A549 (cell line): Measurements from ENCODE around the gene GGTA1. TPM values are rescaled to one million over a fixed set of nuclear protein-coding genes. Genes with fewer than 3 reads are reported as not detected.

Experiments
- ATAC-seq, 2 experiments: fragments of 200-7000 bp in 1 of 2; fragments of >200 bp in 1 of 2; cut with Nextera tagmentation in 1 of 2; cut with Tn5 transposase in 1 of 2; 3 replicates each; pipeline versions ENCODE4 v1.8.0 to v1.9.1; 2018 to 2020; ENCODE audit warnings: mild to moderate bottlenecking in 1 of 2, moderate library complexity in 1 of 2
- CTCF ChIA-PET: fragments of 300-600 bp; sonication (Branson Sonifier 250); formaldehyde crosslinking; extraction: SDS; loops from one replicate; lab custom pipeline; 2021; ENCODE audit warnings: antibody characterized with exemption, inconsistent platforms; lab: Yijun Ruan, JAX
- POLR2A ChIA-PET: fragments of 350-600 bp; formaldehyde crosslinking; extraction: SDS; loops from one replicate; lab custom pipeline; 2021; ENCODE audit warnings: antibody characterized with exemption, inconsistent platforms; lab: Yijun Ruan, JAX
- DNase-seq, 2 experiments: peaks; one replicate each; pipeline versions ENCODE4 v3.0.0 to v3.0.0-alpha.2; 2011 to 2016; ENCODE audit warnings: low read depth in 1 of 2, low spot score in 1 of 2
- FAIRE-seq: peaks from 2 replicates; lab custom pipeline; 2011; peaks lifted over from hg19 to GRCh38; lab: Jason Lieb, UNC
- H3K27ac ChIP-seq, 2 experiments: fragments of >200 bp; sonication (Bioruptor Twin); formaldehyde crosslinking; 3 replicates each; pipeline ENCODE4 v1.5.1; 2016 to 2017
- H3K4me1 ChIP-seq: fragments of >200 bp; sonication (Bioruptor Twin); formaldehyde crosslinking; 3 replicates; pipeline ENCODE4 v1.6.1; 2016
- H3K4me2 ChIP-seq: fragments of >200 bp; sonication (Bioruptor Twin); formaldehyde crosslinking; 3 replicates; pipeline ENCODE4 v1.6.1; 2016
- H3K4me3 ChIP-seq: fragments of >200 bp; sonication (Bioruptor Twin); formaldehyde crosslinking; 3 replicates; pipeline ENCODE4 v1.5.1; 2016
- H3K9me3 ChIP-seq: fragments of >200 bp; sonication (Bioruptor Twin); formaldehyde crosslinking; 3 replicates; pipeline ENCODE4 v1.6.1; 2016
- CBX2 ChIP-seq: fragments of 200-600 bp; sonication (generic); IDR thresholded peaks from 2 replicates; pipeline ENCODE4 v1.6.1; 2016; ENCODE audit warnings: low read depth, mild to moderate bottlenecking, borderline replicate concordance
- CHD2 ChIP-seq: fragments of 150-350 bp; IDR thresholded peaks from 2 replicates; pipeline ENCODE4 v1.6.1; 2014; ENCODE audit warnings: low read length; ENCODE audit not compliant: partially characterized antibody
- CTCF ChIP-seq: fragments of >200 bp; sonication (Bioruptor Twin); formaldehyde crosslinking; IDR thresholded peaks from 3 replicates; pipeline ENCODE4 v1.5.1; 2016
- EHF ChIP-seq: fragments of 250-450 bp; sonication (Bioruptor Pico); IDR thresholded peaks from 2 replicates; pipeline ENCODE4 v1.5.0; 2020; ENCODE audit warnings: mild to moderate bottlenecking
- ELK1 ChIP-seq: fragments of 150-350 bp; IDR thresholded peaks from 2 replicates; pipeline ENCODE4 v1.6.1; 2014; ENCODE audit warnings: low read depth, mild to moderate bottlenecking, low read length
- HEYL ChIP-seq: fragments of 250-450 bp; sonication (Bioruptor Pico); IDR thresholded peaks from 2 replicates; pipeline ENCODE4 v1.8.0; 2021; ENCODE audit warnings: mild to moderate bottlenecking, moderate library complexity
- HOXB5 ChIP-seq: fragments of 250-450 bp; sonication (Bioruptor Pico); IDR thresholded peaks from 2 replicates; pipeline ENCODE4 v1.5.0; 2020; ENCODE audit warnings: mild to moderate bottlenecking, moderate library complexity
- JUNB ChIP-seq: fragments of >200 bp; sonication (Bioruptor Twin); formaldehyde crosslinking; IDR thresholded peaks from 2 replicates; pipeline ENCODE4 v1.6.1; 2016
- MAX ChIP-seq: IDR thresholded peaks from 2 replicates; pipeline ENCODE4 v1.6.1; 2012
- MYC ChIP-seq: IDR thresholded peaks from 2 replicates; pipeline ENCODE4 v1.6.1; 2012; ENCODE audit warnings: mild to moderate bottlenecking, inconsistent platforms, low read length, improper control_type of control experiment, borderline replicate concordance
- NFE2L2 ChIP-seq: fragments of 150-350 bp; conservative IDR thresholded peaks from 2 replicates; pipeline ENCODE4 v1.6.1; 2014; ENCODE audit warnings: low read length
- NPAS2 ChIP-seq: fragments of 250-450 bp; sonication (Bioruptor Pico); IDR thresholded peaks from 2 replicates; pipeline ENCODE4 v1.8.0; 2022; ENCODE audit warnings: mild to moderate bottlenecking, moderate library complexity, borderline replicate concordance
- RAD21 ChIP-seq, 2 experiments: fragments of >200 bp in 1 of 2; sonication (Bioruptor Twin) in 1 of 2; formaldehyde crosslinking in 1 of 2; IDR thresholded peaks in 1 of 2; conservative IDR thresholded peaks in 1 of 2; 2 replicates in 1 of 2; 3 replicates in 1 of 2; pipeline ENCODE4 v1.6.1; 2012 to 2018; ENCODE audit warnings: inconsistent platforms in 1 of 2
- RFX5 ChIP-seq: fragments of 450-650 bp; IDR thresholded peaks from 2 replicates; pipeline ENCODE4 v1.7.1; 2014; ENCODE audit warnings: antibody characterized with exemption, mild to moderate bottlenecking, moderate library complexity
- RNF2 ChIP-seq: fragments of 200-600 bp; sonication (generic); IDR thresholded peaks from 2 replicates; pipeline ENCODE4 v1.6.1; 2016; ENCODE audit warnings: low read depth, mild to moderate bottlenecking, antibody characterized with exemption, moderate library complexity, borderline replicate concordance
- TP53 ChIP-seq: fragments of 250-450 bp; sonication (Bioruptor Pico); IDR thresholded peaks from 2 replicates; pipeline ENCODE4 v1.5.0; 2021; ENCODE audit warnings: mild to moderate bottlenecking, moderate library complexity
- USF2 ChIP-seq: fragments of 450-650 bp; IDR thresholded peaks from 2 replicates; pipeline ENCODE4 v1.6.1; 2014; ENCODE audit warnings: antibody characterized with exemption
- ZC3H11A ChIP-seq: fragments of 450-650 bp; IDR thresholded peaks from 2 replicates; pipeline ENCODE4 v1.6.1; 2014; ENCODE audit warnings: antibody characterized with exemption, mild to moderate bottlenecking
- ZFP36 ChIP-seq: fragments of 450-650 bp; IDR thresholded peaks from 2 replicates; pipeline ENCODE4 v1.6.1; 2014; ENCODE audit warnings: borderline replicate concordance; ENCODE audit not compliant: partially characterized antibody
- WGBS: methylation state at CpG from one replicate; pipeline ENCODE4 v1.1.6; 2017; ENCODE audit errors: missing lambda C conversion rate; 5-methylcytosine and 5-hydroxymethylcytosine counted together
- polyA plus RNA-seq, 4 experiments: library from polyadenylated mRNA; depleted of rRNA in 3 of 4; stranded (reverse); fragments of >200 nt; fragmentation: RNase III in 1 of 4; extraction: RNeasy Plus Mini Kit Qiagen cat#74134 plus additional on column Dnase treatment in 1 of 4; gene quantifications; 2 replicates in 3 of 4; 3 replicates in 1 of 4; pipeline ENCODE4 v1.2.3, GENCODE V29; 2011 to 2017

The GGTA1 gene
- polyA plus RNA-seq, 2 of the 4 experiments (the other 2 are of a cell fraction), result 0.05 TPM; not detected in 1

GRCh38 chr9:121453232-121453892, 46.3 kb downstream of the GGTA1 start:
- DNase-seq, result no peak
- no peak for TF ChIP-seq MAX
- no peak for TF ChIP-seq USF2
- no peak for TF ChIP-seq MYC
- TF ChIP-seq CBX2, result no peak
- FAIRE-seq, result no peak
- WGBS, result 78% methylated on average over 8 of the region's 9 CpGs
- no peak overlapping the region for H3K4me3 ChIP-seq
- no peaks in the 10 kb centered on the region for H3K4me1 ChIP-seq
- H3K27ac ChIP-seq, result no peak overlapping the region
- peak in 1 of 2 experiments; percentile 30; a peak in 1 of 6 replicates for ATAC-seq
- no peaks in the 10 kb centered on the region for H3K9me3 ChIP-seq
- ChIA-PET POLR2A (no interaction called here), CTCF (interaction anchor here (1.0 to 6.9 kb wide), 3 partner anchors 12 to 133 kb away, joined by 3 to 39 read pairs (median 4); no protein-coding TSS in a partner anchor)
- no peak overlapping the region for H3K4me2 ChIP-seq

GRCh38 chr9:121452085-121452484, 47.6 kb downstream of the GGTA1 start:
- ATAC-seq, result no peak
- WGBS, result 79% methylated on average over 6 of the region's 6 CpGs
- TF ChIP-seq NPAS2 (CRISPR knock-in tag), result no peak
- no peak for TF ChIP-seq EHF
- TF ChIP-seq HEYL (CRISPR knock-in tag), result no peak
- Histone ChIP-seq H3K4me2 (no peak overlapping the region), H3K9me3 (no peaks in the 10 kb centered on the region), H3K4me1 (no peaks in the 10 kb centered on the region), H3K27ac (no peak overlapping the region), H3K4me3 (no peak overlapping the region)
- ChIA-PET CTCF (interaction anchor here (0.7 to 6.9 kb wide), 3 partner anchors 9 to 132 kb away, joined by 3 to 39 read pairs (median 4); no protein-coding TSS in a partner anchor), POLR2A (no interaction called here)
- no peak for DNase-seq
- no peak for FAIRE-seq

GRCh38 chr9:121451586-121451985, 48.1 kb downstream of the GGTA1 start:
- TF ChIP-seq RFX5, result no peak
- TF ChIP-seq CTCF, result no peak
- no peak for TF ChIP-seq TP53 (CRISPR knock-in tag)
- TF ChIP-seq HOXB5, result no peak
- CTCF ChIA-PET, result interaction anchor here (0.7 to 6.9 kb wide), 4 partner anchors 8 to 242 kb away, joined by 3 to 39 read pairs (median 3); no protein-coding TSS in a partner anchor
- Histone ChIP-seq H3K4me2 (no peak overlapping the region), H3K27ac (no peak overlapping the region), H3K9me3 (no peaks in the 10 kb centered on the region), H3K4me1 (no peaks in the 10 kb centered on the region), H3K4me3 (no peak overlapping the region)
- FAIRE-seq (no peak), DNase-seq (no peak), ATAC-seq (no peak)
- WGBS, result 35% methylated on average over 2 of the region's 2 CpGs
- POLR2A ChIA-PET, result no interaction called here

- ATAC-seq, result no peak
- WGBS, result 6% methylated on average over 3 of the region's 3 CpGs
- Histone ChIP-seq H3K9me3 (no peaks in the 10 kb centered on the region), H3K4me2 (no peak overlapping the region), H3K4me3 (no peak overlapping the region), H3K27ac (no peak overlapping the region), H3K4me1 (no peaks in the 10 kb centered on the region)
- ChIA-PET CTCF (interaction anchor here (1.1 to 6.9 kb wide), 3 partner anchors 10 to 237 kb away, joined by 3 to 39 read pairs (median 7); no protein-coding TSS in a partner anchor), POLR2A (no interaction called here)
- FAIRE-seq, result no peak
- TF ChIP-seq ZC3H11A, result no peak
- TF ChIP-seq JUNB, result no peak
- no peak for TF ChIP-seq ELK1
- TF ChIP-seq NFE2L2, result no peak
- TF ChIP-seq CHD2, result no peak
- no peak for TF ChIP-seq TP53 (CRISPR knock-in tag)
- TF ChIP-seq RAD21 (conservative IDR thresholded peaks at IDR 0.05 in 1 of 2, IDR thresholded peaks at IDR 0.05 in 1 of 2), result no peak
- no peak for TF ChIP-seq RNF2
- TF ChIP-seq ZFP36, result no peak
- DNase-seq, result no peak
Observed at GRCh38 chr9:121450241-121450640, 49.4 kb downstream of the GGTA1 start.
